H1 (cell line): ENCODE measurements around the gene ANXA4. TPM values are rescaled to one million over a fixed set of nuclear protein-coding genes. Genes with fewer than 3 reads are reported as not detected.

Experiments
- CTCF ChIA-PET: fragments of 300-600 bp; sonication (Branson Sonifier 250); formaldehyde crosslinking; loops from one replicate; lab custom pipeline; 2021; ENCODE audit not compliant: partially characterized antibody; lab: Charles Lee
- POLR2A ChIA-PET: fragments of 300-600 bp; sonication (Branson Sonifier 250); formaldehyde crosslinking; loops from one replicate; lab custom pipeline; 2021; ENCODE audit warnings: inconsistent platforms; ENCODE audit not compliant: partially characterized antibody; lab: Charles Lee
- DNase-seq, 2 experiments: peaks; one replicate each; pipeline versions ENCODE4 v3.0.0 to v3.0.0-alpha.2; 2010 to 2022; ENCODE audit warnings: low spot score in 2 of 2, low read depth in 1 of 2, mixed read lengths in 1 of 2
- FAIRE-seq: peaks from 2 replicates; lab custom pipeline; 2011; peaks lifted over from hg19 to GRCh38; lab: Jason Lieb, UNC
- H2AFZ ChIP-seq: 2 replicates; pipeline ENCODE4 v1.8.1; 2012; ENCODE audit warnings: low read length, inconsistent platforms
- H2AK5ac ChIP-seq: 2 replicates; pipeline ENCODE4 v1.6.1; 2013; ENCODE audit warnings: low read depth, low read length
- H2BK120ac ChIP-seq: replicated peaks from 2 replicates; pipeline ENCODE3; 2013; ENCODE audit warnings: low read depth, low read length, inconsistent platforms
- H2BK12ac ChIP-seq: 2 replicates; pipeline ENCODE4 v1.6.1; 2013; ENCODE audit warnings: low read depth, low read length
- H2BK15ac ChIP-seq: 2 replicates; pipeline ENCODE4 v1.6.1; 2013; ENCODE audit warnings: low read length
- H2BK20ac ChIP-seq: 2 replicates; pipeline ENCODE4 v1.6.1; 2013; ENCODE audit warnings: low read length
- H2BK5ac ChIP-seq: 2 replicates; pipeline ENCODE4 v1.6.1; 2013; ENCODE audit warnings: low read depth, low read length
- H3K14ac ChIP-seq: 2 replicates; pipeline ENCODE4 v1.6.1; 2013; ENCODE audit warnings: inconsistent platforms; ENCODE audit not compliant: insufficient read length
- H3K18ac ChIP-seq: 2 replicates; pipeline ENCODE4 v1.6.1; 2013; ENCODE audit warnings: low read length; ENCODE audit errors: extremely low read depth
- H3K23ac ChIP-seq: 2 replicates; pipeline ENCODE4 v1.6.1; 2013; ENCODE audit warnings: inconsistent platforms; ENCODE audit not compliant: insufficient read length
- H3K23me2 ChIP-seq: 2 replicates; pipeline ENCODE4 v1.6.1; 2013; ENCODE audit warnings: low read depth, low read length
- H3K27ac ChIP-seq: 2 replicates; pipeline ENCODE4 v1.6.1; 2011; ENCODE audit warnings: low read depth, low read length, inconsistent platforms
- H3K27me3 ChIP-seq, 4 experiments: replicated peaks in 1 of 4; 1 replicate in 1 of 4; 2 replicates in 3 of 4; pipeline versions ENCODE4 v1.6.1 to v1.8.1; 2011 to 2013; ENCODE audit warnings: low read length in 3 of 4, mild to moderate bottlenecking in 3 of 4, inconsistent platforms in 2 of 4, mixed read lengths in 2 of 4, moderate library complexity in 1 of 4; ENCODE audit not compliant: control insufficient read depth in 3 of 4, insufficient read depth in 3 of 4; ENCODE audit errors: extremely low read depth in 1 of 4
- H3K36me3 ChIP-seq, 4 experiments: 2 replicates each; pipeline versions ENCODE4 v1.6.1 to v1.8.1; 2011 to 2013; ENCODE audit warnings: mild to moderate bottlenecking in 4 of 4, low read length in 3 of 4, moderate library complexity in 2 of 4, control low read depth in 1 of 4, inconsistent platforms in 1 of 4; ENCODE audit not compliant: insufficient read depth in 4 of 4, control insufficient read depth in 2 of 4
- H3K4ac ChIP-seq: replicated peaks from 2 replicates; pipeline ENCODE3; 2013; ENCODE audit warnings: low read length, low read depth, mixed read lengths, inconsistent platforms; ENCODE audit not compliant: insufficient read length
- H3K4me1 ChIP-seq, 4 experiments: replicated peaks in 1 of 4; 1 replicate in 1 of 4; 2 replicates in 3 of 4; pipeline versions ENCODE4 v1.6.1 to v1.8.1; 2011 to 2013; ENCODE audit warnings: low read length in 3 of 4, inconsistent platforms in 2 of 4, mixed read lengths in 1 of 4; ENCODE audit not compliant: insufficient read depth in 4 of 4, control insufficient read depth in 3 of 4
- H3K4me2 ChIP-seq, 2 experiments: 2 replicates each; pipeline versions ENCODE4 v1.6.1 to v1.8.1; 2011 to 2013; ENCODE audit warnings: low read depth in 2 of 2, low read length in 2 of 2, control low read depth in 1 of 2, inconsistent platforms in 1 of 2, mild to moderate bottlenecking in 1 of 2; ENCODE audit not compliant: insufficient read depth in 1 of 2
- H3K4me3 ChIP-seq, 4 experiments: fragments of 200-600, 300-600 bp in 1 of 4; sonication (generic), shearing (Covaris generic), sonication (Bioruptor Twin) in 1 of 4; 2 replicates each; pipeline versions ENCODE4 v1.5.1 to v1.8.1; 2011 to 2016; ENCODE audit warnings: low read length in 4 of 4, low read depth in 3 of 4, control low read depth in 2 of 4, inconsistent platforms in 2 of 4, mild to moderate bottlenecking in 2 of 4, mixed read lengths in 1 of 4, moderate library complexity in 1 of 4; ENCODE audit not compliant: insufficient read depth in 2 of 4; ENCODE audit errors: extremely low read depth in 1 of 4
- H3K56ac ChIP-seq: replicated peaks from 2 replicates; pipeline ENCODE3; 2013; ENCODE audit warnings: low read depth, mild to moderate bottlenecking, mixed read lengths, low read length, inconsistent platforms; ENCODE audit not compliant: insufficient read length
- H3K79me1 ChIP-seq: 2 replicates; pipeline ENCODE4 v1.6.1; 2013; ENCODE audit warnings: low read depth, low read length, control low read depth
- H3K79me2 ChIP-seq, 2 experiments: 2 replicates each; pipeline versions ENCODE4 v1.6.1 to v1.8.1; 2012 to 2013; ENCODE audit warnings: low read length in 2 of 2, mild to moderate bottlenecking in 2 of 2, inconsistent platforms in 1 of 2; ENCODE audit not compliant: insufficient read depth in 2 of 2, control insufficient read depth in 1 of 2
- H3K9ac ChIP-seq, 4 experiments: replicated peaks in 1 of 4; 1 replicate in 1 of 4; 2 replicates in 3 of 4; pipeline versions ENCODE4 v1.6.1 to v1.8.1; 2011 to 2013; ENCODE audit warnings: low read depth in 3 of 4, low read length in 3 of 4, control low read depth in 2 of 4, mild to moderate bottlenecking in 2 of 4, moderate library complexity in 2 of 4, inconsistent platforms in 1 of 4; ENCODE audit errors: extremely low read depth in 1 of 4
- H3K9me3 ChIP-seq, 2 experiments: 2 replicates each; pipeline versions ENCODE4 v1.6.1 to v1.8.1; 2012 to 2013; ENCODE audit warnings: mild to moderate bottlenecking in 2 of 2, moderate library complexity in 2 of 2, control low read depth in 1 of 2, inconsistent platforms in 1 of 2, low read depth in 1 of 2, low read length in 1 of 2, mixed read lengths in 1 of 2; ENCODE audit not compliant: insufficient read depth in 2 of 2
- H4K20me1 ChIP-seq, 2 experiments: replicated peaks in 1 of 2; 2 replicates each; pipeline versions ENCODE3 to v1.8.1; 2011 to 2013; ENCODE audit warnings: inconsistent platforms in 2 of 2, low read length in 2 of 2, mild to moderate bottlenecking in 1 of 2; ENCODE audit not compliant: insufficient read depth in 2 of 2, control insufficient read depth in 1 of 2
- H4K5ac ChIP-seq: 2 replicates; pipeline ENCODE4 v1.6.1; 2013; ENCODE audit warnings: low read length, low read depth, mixed read lengths, inconsistent platforms; ENCODE audit not compliant: insufficient read length
- H4K8ac ChIP-seq: 2 replicates; pipeline ENCODE4 v1.8.0; 2013; ENCODE audit warnings: mild to moderate bottlenecking, moderate library complexity, low read length, inconsistent platforms; ENCODE audit not compliant: insufficient read depth; ENCODE audit errors: extremely low read depth
- H4K91ac ChIP-seq: replicated peaks from 2 replicates; pipeline ENCODE3; 2013; ENCODE audit warnings: low read length, mixed read lengths, inconsistent platforms; ENCODE audit not compliant: insufficient read length
- CTBP2 ChIP-seq: IDR thresholded peaks from 2 replicates; pipeline ENCODE4 v1.7.0; 2011; ENCODE audit warnings: borderline replicate concordance, mild to moderate bottlenecking, moderate library complexity, mixed read lengths, low read length; ENCODE audit not compliant: insufficient read depth, insufficient read length
- EGR1 ChIP-seq: IDR thresholded peaks from 2 replicates; pipeline ENCODE4 v1.6.1; 2011; ENCODE audit warnings: low read depth, low read length, borderline replicate concordance
- HDAC2 ChIP-seq, 2 experiments: fragments of 300-600 bp in 1 of 2; sonication (generic) in 1 of 2; IDR thresholded peaks; 2 replicates each; pipeline ENCODE4 v1.6.1; 2011 to 2012; ENCODE audit warnings: low read depth in 2 of 2, low read length in 2 of 2, mild to moderate bottlenecking in 2 of 2, moderate library complexity in 2 of 2, borderline replicate concordance in 1 of 2, inconsistent platforms in 1 of 2
- HDAC6 ChIP-seq: IDR thresholded peaks from one replicate; pipeline ENCODE4 v1.7.1; 2012; ENCODE audit warnings: low read depth, mild to moderate bottlenecking, inconsistent platforms, low read length, moderate library complexity
- KDM4A ChIP-seq: IDR thresholded peaks from one replicate; pipeline ENCODE4 v1.7.1; 2012; ENCODE audit warnings: low read depth, mild to moderate bottlenecking, moderate library complexity, low read length, inconsistent platforms; ENCODE audit not compliant: severe bottlenecking
- MAFK ChIP-seq: IDR thresholded peaks from 2 replicates; pipeline ENCODE4 v1.6.1; 2012; ENCODE audit warnings: low read depth, mild to moderate bottlenecking, improper control_type of control experiment, low read length
- PHF8 ChIP-seq: fragments of 200-600 bp; sonication (generic); conservative IDR thresholded peaks from 2 replicates; pipeline ENCODE4 v1.7.1; 2012; ENCODE audit warnings: low read depth, mild to moderate bottlenecking, inconsistent platforms, low read length, moderate library complexity
- POLR2A ChIP-seq, 2 experiments: IDR thresholded peaks; 1 replicate in 1 of 2; 2 replicates in 1 of 2; pipeline ENCODE4 v1.6.1; 2011; ENCODE audit warnings: low read depth in 2 of 2, low read length in 2 of 2, mild to moderate bottlenecking in 2 of 2; ENCODE audit errors: control extremely low read depth in 1 of 2
- RBBP5 ChIP-seq: IDR thresholded peaks from 2 replicates; pipeline ENCODE4 v1.7.1; 2012; ENCODE audit warnings: low read depth, mild to moderate bottlenecking, inconsistent platforms, low read length, moderate library complexity, borderline replicate concordance
- RFX5 ChIP-seq: IDR thresholded peaks from 2 replicates; pipeline ENCODE4 v1.6.1; 2011; ENCODE audit warnings: low read depth, low read length, improper control_type of control experiment, borderline replicate concordance
- RXRA ChIP-seq: IDR thresholded peaks from 2 replicates; pipeline ENCODE4 v1.6.1; 2011; ENCODE audit warnings: low read depth, mild to moderate bottlenecking, low read length, moderate library complexity; ENCODE audit not compliant: insufficient read depth
- SIRT6 ChIP-seq: IDR thresholded peaks from one replicate; pipeline ENCODE4 v1.7.1; 2012; ENCODE audit warnings: low read length, inconsistent platforms
- WGBS, 2 experiments: shearing (Covaris generic) in 1 of 2; methylation state at CpG; one replicate each; pipeline versions ENCODE4 v1.1.6 to v1.1.7; 2013 to 2015; ENCODE audit warnings: low lambda C conversion rate in 2 of 2, mixed read lengths in 2 of 2, inconsistent platforms in 1 of 2, low coverage in 1 of 2, missing lambda C conversion rate in 1 of 2; ENCODE audit not compliant: insufficient replicate concordance in 2 of 2, insufficient coverage in 1 of 2, insufficient read length in 1 of 2; ENCODE audit errors: extremely low coverage in 1 of 2, missing lambda C conversion rate in 1 of 2; 5-methylcytosine and 5-hydroxymethylcytosine counted together
- polyA plus RNA-seq, 7 experiments: library from polyadenylated mRNA; depleted of rRNA in 3 of 7; stranded (reverse) in 5 of 7; unstranded in 2 of 7; fragments of >200 nt in 5 of 7; fragments of 200-250 nt in 2 of 7; gene quantifications; 1 replicate in 5 of 7; 2 replicates in 1 of 7; 4 replicates in 1 of 7; pipeline versions ENCODE4 v1.2.1 to v1.2.3, GENCODE V29; 2011 to 2013; ENCODE audit warnings: missing spikeins in 2 of 7, mixed read lengths in 2 of 7
- total RNA-seq: library from RNA; stranded (reverse); fragmentation: NEBNext Ultra II Directional; extraction: Animal tissue kit (Norgen Biotek cat#: 25700); gene quantifications from 2 replicates; pipeline ENCODE4 v1.2.1, GENCODE V29; 2021

The ANXA4 gene
- total and polyA plus RNA-seq, 2 of the 8 experiments (the other 6 are each of a cell fraction or from before 2014, with no cell fraction given): 9.4 to 17.6 TPM

GRCh38 chr2:69694894-69695849 is 46.8 kb upstream of the ANXA4 start:
- Histone ChIP-seq H3K9me3 (no peaks in the 10 kb centered on the region), H3K79me2 (no peaks in the 10 kb centered on the region), H2AK5ac (no peak overlapping the region), H3K4me2 (no peak overlapping the region), H3K9ac (no peak overlapping the region), H3K4me1 (peaks cover 0 to 3% (median 0%) of the 10 kb centered on the region in 4 experiments; a peak in 1 of 7 replicates), H4K91ac (no peak overlapping the region), H3K4me3 (no peak overlapping the region), H3K23me2 (no peaks in the 10 kb centered on the region), H4K8ac (no peak overlapping the region), H4K20me1 (no peaks in the 10 kb centered on the region), H2BK5ac (no peak overlapping the region), H3K79me1 (no peaks in the 10 kb centered on the region; the same call in 1 of the 2 replicates), H4K5ac (no peak overlapping the region), H3K27ac (no peak overlapping the region), H3K4ac (no peak overlapping the region), H3K36me3 (no peaks in the 10 kb centered on the region), H2BK120ac (no peak overlapping the region), H3K23ac (no peak overlapping the region), H2BK20ac (no peak overlapping the region), H3K27me3 (no peaks in the 10 kb centered on the region), H2BK12ac (no peak overlapping the region), H3K56ac (no peak overlapping the region), H2BK15ac (no peak overlapping the region), H2AFZ (no peak overlapping the region), H3K18ac (no peak overlapping the region), H3K14ac (no peak overlapping the region)
- no peak for FAIRE-seq
- POLR2A ChIA-PET: no interaction called here
- no peak for DNase-seq
- 88% methylated on average over 11 of the region's 12 CpGs; no CpG with 5 or more reads in 1 of the 2 experiments for WGBS, 2 experiments
- CTCF ChIA-PET: interaction anchor here (0.7 to 2.5 kb wide), 5 partner anchors 9 to 194 kb away, joined by 3 to 15 read pairs (median 5); no protein-coding TSS in a partner anchor
- no peak for TF ChIP-seq KDM4A
- no peak for TF ChIP-seq RXRA
- TF ChIP-seq RBBP5: no peak
- TF ChIP-seq CTBP2: no peak
- no peak for TF ChIP-seq SIRT6
- TF ChIP-seq MAFK: no peak
- no peak for TF ChIP-seq HDAC2 (IDR thresholded peaks at IDR 0.05; ENCODE audit: borderline replicate concordance in 1 of 2, low read depth in 2 of 2, low read length in 2 of 2)
- TF ChIP-seq PHF8: no peak
- no peak for TF ChIP-seq HDAC6
- no peak for TF ChIP-seq EGR1
- TF ChIP-seq POLR2A (IDR thresholded peaks at IDR 0.05; ENCODE audit: control extremely low read depth in 1 of 2, low read depth in 2 of 2, low read length in 2 of 2): no peak
- no peak for TF ChIP-seq RFX5
